HL-60 (cell line): ENCODE measurements around the gene EHF.

Experiments used
- DNase-seq, 2 experiments: peaks; one replicate each; pipeline ENCODE4 v3.0.0-alpha.2; 2010 to 2020; ENCODE audit warnings: low read depth in 1 of 2, low spot score in 1 of 2
- H3K27ac ChIP-seq: fragments of 250-450 bp; sonication (Bioruptor Pico); replicated peaks from 2 replicates; pipeline ENCODE4 v1.5.1; 2020; ENCODE audit warnings: mild to moderate bottlenecking, moderate library complexity
- H3K27me3 ChIP-seq: fragments of 250-450 bp; sonication (Bioruptor Pico); 2 replicates; pipeline ENCODE4 v1.5.1; 2021; ENCODE audit warnings: mild to moderate bottlenecking, moderate library complexity; ENCODE audit not compliant: insufficient read depth, poor library complexity, severe bottlenecking
- H3K4me3 ChIP-seq: replicated peaks from 2 replicates; pipeline ENCODE4 v1.5.1; 2011; ENCODE audit warnings: mild to moderate bottlenecking, control low read depth, low read length; ENCODE audit not compliant: insufficient read depth
- GABPA ChIP-seq: IDR thresholded peaks from 2 replicates; pipeline ENCODE4 v1.6.1; 2012; ENCODE audit warnings: low read depth
- POLR2AphosphoS5 ChIP-seq: IDR thresholded peaks from 2 replicates; pipeline ENCODE4 v1.6.1; 2012; ENCODE audit warnings: low read depth
- SPI1 ChIP-seq: IDR thresholded peaks from 2 replicates; pipeline ENCODE4 v1.6.1; 2012; ENCODE audit warnings: low read depth, mild to moderate bottlenecking, borderline replicate concordance
- TF ChIP-seq, protein P1 (sequence below): IDR thresholded peaks from 2 replicates; pipeline ENCODE4 v1.6.1; 2012; ENCODE audit warnings: low read depth; ENCODE audit not compliant: insufficient replicate concordance
- TF ChIP-seq, protein P2 (sequence below): IDR thresholded peaks from one replicate; pipeline ENCODE4 v1.5.1; 2011; ENCODE audit warnings: low read length, control low read depth, inconsistent platforms; ENCODE audit not compliant: insufficient read depth

The EHF gene

GRCh38 chr11:34649597-34649996 is 28.7 kb downstream of the EHF start:
- DNase-seq, result no peak
- Histone ChIP-seq H3K4me3 (no peak overlapping the region), H3K27me3 (no peaks in the 10 kb centered on the region), H3K27ac (no peak overlapping the region)
- TF ChIP-seq, protein P1, sequence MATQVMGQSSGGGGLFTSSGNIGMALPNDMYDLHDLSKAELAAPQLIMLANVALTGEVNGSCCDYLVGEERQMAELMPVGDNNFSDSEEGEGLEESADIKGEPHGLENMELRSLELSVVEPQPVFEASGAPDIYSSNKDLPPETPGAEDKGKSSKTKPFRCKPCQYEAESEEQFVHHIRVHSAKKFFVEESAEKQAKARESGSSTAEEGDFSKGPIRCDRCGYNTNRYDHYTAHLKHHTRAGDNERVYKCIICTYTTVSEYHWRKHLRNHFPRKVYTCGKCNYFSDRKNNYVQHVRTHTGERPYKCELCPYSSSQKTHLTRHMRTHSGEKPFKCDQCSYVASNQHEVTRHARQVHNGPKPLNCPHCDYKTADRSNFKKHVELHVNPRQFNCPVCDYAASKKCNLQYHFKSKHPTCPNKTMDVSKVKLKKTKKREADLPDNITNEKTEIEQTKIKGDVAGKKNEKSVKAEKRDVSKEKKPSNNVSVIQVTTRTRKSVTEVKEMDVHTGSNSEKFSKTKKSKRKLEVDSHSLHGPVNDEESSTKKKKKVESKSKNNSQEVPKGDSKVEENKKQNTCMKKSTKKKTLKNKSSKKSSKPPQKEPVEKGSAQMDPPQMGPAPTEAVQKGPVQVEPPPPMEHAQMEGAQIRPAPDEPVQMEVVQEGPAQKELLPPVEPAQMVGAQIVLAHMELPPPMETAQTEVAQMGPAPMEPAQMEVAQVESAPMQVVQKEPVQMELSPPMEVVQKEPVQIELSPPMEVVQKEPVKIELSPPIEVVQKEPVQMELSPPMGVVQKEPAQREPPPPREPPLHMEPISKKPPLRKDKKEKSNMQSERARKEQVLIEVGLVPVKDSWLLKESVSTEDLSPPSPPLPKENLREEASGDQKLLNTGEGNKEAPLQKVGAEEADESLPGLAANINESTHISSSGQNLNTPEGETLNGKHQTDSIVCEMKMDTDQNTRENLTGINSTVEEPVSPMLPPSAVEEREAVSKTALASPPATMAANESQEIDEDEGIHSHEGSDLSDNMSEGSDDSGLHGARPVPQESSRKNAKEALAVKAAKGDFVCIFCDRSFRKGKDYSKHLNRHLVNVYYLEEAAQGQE, result no peak
- TF ChIP-seq SPI1 (no peak), GABPA (no peak), POLR2AphosphoS5 (no peak)
- TF ChIP-seq, protein P2, sequence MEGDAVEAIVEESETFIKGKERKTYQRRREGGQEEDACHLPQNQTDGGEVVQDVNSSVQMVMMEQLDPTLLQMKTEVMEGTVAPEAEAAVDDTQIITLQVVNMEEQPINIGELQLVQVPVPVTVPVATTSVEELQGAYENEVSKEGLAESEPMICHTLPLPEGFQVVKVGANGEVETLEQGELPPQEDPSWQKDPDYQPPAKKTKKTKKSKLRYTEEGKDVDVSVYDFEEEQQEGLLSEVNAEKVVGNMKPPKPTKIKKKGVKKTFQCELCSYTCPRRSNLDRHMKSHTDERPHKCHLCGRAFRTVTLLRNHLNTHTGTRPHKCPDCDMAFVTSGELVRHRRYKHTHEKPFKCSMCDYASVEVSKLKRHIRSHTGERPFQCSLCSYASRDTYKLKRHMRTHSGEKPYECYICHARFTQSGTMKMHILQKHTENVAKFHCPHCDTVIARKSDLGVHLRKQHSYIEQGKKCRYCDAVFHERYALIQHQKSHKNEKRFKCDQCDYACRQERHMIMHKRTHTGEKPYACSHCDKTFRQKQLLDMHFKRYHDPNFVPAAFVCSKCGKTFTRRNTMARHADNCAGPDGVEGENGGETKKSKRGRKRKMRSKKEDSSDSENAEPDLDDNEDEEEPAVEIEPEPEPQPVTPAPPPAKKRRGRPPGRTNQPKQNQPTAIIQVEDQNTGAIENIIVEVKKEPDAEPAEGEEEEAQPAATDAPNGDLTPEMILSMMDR, result no peak

DNA sequence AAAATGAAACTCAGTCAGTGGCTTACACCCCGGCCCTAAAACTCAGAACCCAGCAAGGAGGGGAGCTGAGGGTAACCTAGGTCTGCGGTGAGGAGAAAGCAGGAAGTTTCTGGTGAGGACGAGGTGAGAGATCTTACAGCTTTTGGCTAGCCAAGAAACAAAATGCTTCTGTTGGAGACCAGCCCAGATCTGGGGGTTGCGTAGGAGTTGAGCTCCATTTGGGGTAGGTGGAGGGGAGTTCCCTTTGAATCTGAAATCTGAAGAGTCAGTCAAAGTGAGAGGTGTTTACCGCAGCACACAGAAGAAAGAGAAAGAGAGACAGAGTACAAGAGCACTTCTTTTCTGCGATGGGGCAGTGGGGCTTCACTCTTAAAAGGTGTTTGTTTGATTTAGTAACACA is 29.6 kb downstream of the EHF start:
- TF ChIP-seq POLR2AphosphoS5, result no peak
- no peak for TF ChIP-seq SPI1
- TF ChIP-seq, protein P1, result no peak
- no peak for TF ChIP-seq GABPA
- TF ChIP-seq, protein P2, result no peak
- Histone ChIP-seq H3K4me3 (no peak overlapping the region), H3K27ac (no peak overlapping the region), H3K27me3 (no peaks in the 10 kb centered on the region)
- DNase-seq, result peak in 1 of 2 experiments; percentile 65

DNA sequence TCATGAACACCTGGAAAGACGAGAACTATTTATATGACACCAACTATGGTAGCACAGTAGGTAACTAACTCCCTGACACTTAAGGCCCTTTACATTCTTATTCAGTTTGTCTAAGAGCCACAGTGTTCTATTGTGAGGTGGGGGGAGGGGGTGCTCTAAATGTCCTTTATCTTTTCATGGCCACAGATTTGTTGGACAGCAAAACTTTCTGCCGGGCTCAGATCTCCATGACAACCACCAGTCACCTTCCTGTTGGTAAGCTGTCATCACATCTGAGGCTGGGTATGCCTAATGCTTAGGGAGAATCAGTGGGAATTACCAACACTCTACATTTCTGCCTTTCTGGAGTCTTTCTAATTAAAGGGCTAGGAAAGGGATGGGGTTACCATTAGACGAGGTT is 30.7 kb downstream of the EHF start:
- Histone ChIP-seq H3K27ac (no peak overlapping the region), H3K27me3 (no peaks in the 10 kb centered on the region), H3K4me3 (no peak overlapping the region)
- DNase-seq, result no peak
- TF ChIP-seq POLR2AphosphoS5 (no peak), SPI1 (no peak), GABPA (no peak)
- TF ChIP-seq, protein P2, result no peak
- TF ChIP-seq, protein P1, result no peak
